Stimulated activated CD4-positive, alpha-beta T cell treated with anti-CD3 and anti-CD28 coated beads, Interleukin-1b, Interleukin-23, amount 100 ng/mL, for 24 hours (primary cell): Measurements from ENCODE around the gene TIFAB.
A peak's percentile ranks its signal among the peaks of the same experiment; 100 is the strongest.

ENCODE experiments used
- DNase-seq, 4 experiments: peaks; one replicate each; pipeline ENCODE4 v3.0.0-alpha.2; 2020; ENCODE audit warnings: low read depth in 4 of 4, low spot score in 1 of 4

TIFAB gene

DNA sequence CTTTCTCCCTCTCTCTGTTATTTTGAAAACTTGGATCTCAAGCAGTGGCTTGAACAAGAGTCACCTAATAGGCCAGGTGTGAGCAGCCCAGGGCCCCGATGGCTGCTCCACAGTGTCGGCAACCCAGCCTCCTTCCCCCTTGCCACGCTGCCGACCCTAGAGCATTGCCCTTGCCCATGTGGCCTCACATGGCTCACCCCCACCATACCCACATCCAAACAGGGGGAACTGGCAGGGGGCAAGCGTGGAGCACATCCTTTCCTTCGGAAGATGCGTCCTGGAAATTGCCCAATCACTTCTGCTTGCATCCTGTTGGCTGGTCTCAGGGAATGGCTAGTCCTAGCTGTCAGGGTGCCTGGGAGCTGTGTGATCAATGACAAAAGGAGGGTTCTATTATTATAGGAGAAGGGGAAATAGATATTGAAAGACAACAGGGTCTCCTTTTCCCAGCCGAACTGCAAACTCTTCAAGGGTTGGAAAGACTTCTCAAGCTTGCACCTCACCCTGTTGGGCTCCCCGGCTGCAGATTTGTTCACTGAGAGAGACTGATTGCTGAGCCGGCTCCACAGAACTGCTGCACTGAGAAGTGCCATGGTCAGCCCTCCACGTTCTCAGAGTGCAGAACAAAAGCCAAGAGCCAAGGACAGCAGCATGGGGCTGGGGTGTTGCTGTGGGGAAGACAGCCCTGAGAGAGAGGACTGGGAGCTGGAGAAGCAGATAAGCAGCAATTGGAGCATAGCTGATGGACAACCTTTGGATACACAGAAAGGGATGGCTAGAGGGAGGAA lies 8.3 kb upstream of the TIFAB start:
- DNase-seq: no peak

GRCh38 chr5:135458921-135459331 lies 6.8 kb upstream of the TIFAB start:
- no peak for DNase-seq

DNA sequence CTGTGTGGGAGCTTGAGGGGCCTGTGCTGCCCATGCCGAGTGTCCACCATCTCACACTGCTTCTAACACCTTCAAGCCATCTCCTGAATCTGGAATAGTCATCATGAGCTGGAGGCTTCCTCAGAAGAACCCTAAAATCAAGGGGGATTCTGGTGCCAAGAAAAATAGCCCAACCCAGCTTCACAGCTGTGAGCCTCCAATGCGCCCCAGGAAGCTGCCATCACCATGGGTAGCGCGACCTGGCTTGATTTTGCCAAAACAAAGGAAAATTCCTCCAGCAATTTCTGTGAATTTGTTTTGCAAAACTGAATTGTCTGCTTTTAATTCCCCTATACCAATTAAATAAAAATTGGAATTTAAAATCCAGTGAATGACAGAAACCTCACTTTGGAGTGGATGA lies 6.2 kb upstream of the TIFAB start:
- DNase-seq: no peak

DNA sequence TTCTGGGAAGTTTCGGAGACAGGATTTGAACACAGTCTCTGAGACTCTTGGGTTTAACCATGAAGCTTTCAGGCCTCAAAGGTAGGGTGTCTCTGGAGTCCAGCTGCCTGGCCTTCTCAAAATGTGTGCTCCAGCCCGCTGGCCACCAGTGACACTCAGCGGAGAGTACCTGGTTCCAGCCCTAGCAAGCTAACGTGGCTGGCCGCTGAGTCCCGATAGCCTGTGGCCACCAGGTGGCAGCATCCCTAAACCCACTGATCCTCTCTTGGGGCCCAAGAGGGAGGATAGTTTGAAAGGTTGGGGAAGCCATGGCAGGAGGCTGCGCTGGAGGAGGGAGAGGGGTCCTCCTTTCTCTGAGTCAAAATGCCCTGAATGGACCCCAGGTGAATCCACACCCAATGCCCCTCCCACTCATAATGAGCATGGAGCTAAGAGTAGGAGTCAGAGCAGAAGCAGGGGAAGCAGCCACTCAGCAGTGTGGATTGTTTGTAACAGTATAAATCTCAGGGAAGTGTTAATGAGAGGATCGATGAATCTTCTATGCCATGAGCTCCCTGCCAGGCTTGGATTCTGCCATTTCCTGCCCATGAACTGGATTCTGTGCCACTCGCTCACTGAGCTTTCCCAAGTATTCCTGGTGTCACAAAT lies 5.4 kb upstream of the TIFAB start:
- peak; percentile 21 to 32 (median 28) for DNase-seq

- DNase-seq: no peak
Measured at GRCh38 chr5:135456238-135457099, 4.3 kb upstream of the TIFAB start.

GRCh38 chr5:135455876-135456237 lies 3.7 kb upstream of the TIFAB start:
- DNase-seq: no peak

DNA sequence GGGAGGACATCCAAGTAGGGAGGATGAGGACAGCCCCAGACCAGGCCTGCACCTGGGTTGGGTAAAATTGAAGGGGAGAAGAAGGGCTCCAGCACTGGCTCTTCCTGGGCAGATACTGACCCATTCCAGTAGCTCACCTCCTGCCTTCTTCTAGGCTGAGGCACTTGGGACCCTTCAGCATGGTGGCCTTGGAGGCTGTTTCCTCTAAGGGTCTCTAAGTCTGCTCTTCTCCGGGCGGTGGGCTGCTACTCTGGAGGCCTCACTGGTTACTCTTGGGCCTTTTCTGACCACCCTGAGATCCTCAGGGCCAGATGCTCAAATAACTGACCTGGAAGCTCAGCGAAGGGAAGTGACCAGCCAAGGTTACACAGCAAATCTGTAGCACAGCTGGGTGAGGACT lies 2.8 kb upstream of the TIFAB start:
- DNase-seq: no peak

GRCh38 chr5:135453613-135454012 lies 1.5 kb upstream of the TIFAB start:
- no peak for DNase-seq

- DNase-seq: no peak
Measured at GRCh38 chr5:135451581-135452320, 400 bp downstream of the TIFAB start.

GRCh38 chr5:135450952-135451351 lies 1.2 kb downstream of the TIFAB start:
- no peak for DNase-seq

DNA sequence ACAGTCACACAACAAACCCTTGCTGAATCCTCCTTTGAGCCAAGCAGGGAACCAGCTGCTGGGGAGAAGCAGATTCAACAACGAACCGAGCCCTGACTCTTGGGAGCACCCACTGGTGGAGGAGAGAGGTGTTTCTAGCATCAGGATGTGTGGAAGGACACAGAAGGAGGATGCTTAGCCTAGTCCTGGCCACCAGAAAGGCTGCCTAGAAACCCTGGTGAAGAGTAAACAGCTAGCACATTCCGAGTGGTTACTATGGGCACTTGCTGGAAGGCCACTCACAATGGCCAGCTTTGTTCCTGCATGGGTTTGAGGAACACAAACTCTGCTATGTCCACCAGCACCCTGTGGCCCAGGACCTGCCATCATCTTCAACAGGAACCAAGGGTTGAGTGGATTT lies 1.8 kb downstream of the TIFAB start:
- DNase-seq: no peak

DNA sequence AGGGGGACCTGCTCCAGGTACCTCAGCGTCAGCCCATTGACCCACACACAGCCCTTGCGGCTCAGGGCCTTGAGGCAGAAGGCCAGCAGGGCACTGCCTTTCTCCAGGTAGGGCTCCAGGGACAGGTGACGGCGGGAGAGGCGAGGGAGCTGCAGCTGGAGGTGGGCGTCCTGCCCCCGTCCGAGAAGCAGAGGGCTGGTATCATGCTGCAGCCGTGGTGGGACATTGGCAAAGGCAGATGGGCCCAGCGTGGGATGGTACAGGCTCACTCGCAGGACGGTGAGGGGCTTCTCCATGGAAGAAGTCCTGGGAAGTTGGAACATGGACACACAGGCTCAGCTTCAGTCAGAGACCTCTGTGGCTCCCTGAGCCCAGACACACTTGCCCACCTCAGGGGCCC lies 2.5 kb downstream of the TIFAB start:
- no peak for DNase-seq

GRCh38 chr5:135448791-135449507 lies 3.2 kb downstream of the TIFAB start:
- no peak for DNase-seq

DNA sequence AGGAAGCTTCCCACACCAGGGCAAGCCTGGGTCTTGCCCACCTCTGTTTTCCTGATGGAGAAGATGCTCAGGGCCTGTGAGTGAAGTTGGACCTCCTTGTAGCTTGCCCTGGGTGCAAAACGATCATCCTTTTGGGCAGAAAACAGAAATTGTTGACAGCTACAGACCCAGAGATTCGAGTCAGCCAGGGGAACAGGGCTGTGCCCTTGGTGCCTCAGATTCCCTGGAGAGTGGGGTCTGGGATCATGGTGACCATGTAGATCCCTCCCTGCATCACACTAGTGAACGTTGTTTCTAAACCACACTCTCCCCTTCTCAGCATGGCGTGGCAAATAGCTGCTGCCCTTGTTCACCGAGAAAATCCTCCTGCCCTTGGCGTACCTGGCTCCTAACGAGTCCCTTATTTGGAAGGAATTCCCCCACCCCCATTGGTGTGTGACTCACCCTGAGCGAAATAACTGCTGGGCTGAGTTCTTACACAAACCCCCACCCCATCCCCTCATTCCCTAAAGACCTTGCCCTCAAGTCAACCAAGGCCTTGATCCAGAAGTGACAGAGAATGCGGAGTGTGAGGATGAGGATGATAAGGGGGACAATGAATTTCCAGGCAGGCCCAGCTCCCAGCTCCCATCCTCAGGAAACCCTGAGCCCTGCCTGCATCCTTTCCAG lies 3.9 kb downstream of the TIFAB start:
- no peak for DNase-seq

- no peak for DNase-seq
Measured at GRCh38 chr5:135447298-135447929, 4.7 kb downstream of the TIFAB start, which contains the start of gene DCANP1. TSS of gene DCANP1 (minus strand) at chr5:135447348. CDS start at chr5:135447108, 240 bp downstream.

- DNase-seq: no peak
Measured at GRCh38 chr5:135446615-135447014, 5.5 kb downstream of the TIFAB start.

DNA sequence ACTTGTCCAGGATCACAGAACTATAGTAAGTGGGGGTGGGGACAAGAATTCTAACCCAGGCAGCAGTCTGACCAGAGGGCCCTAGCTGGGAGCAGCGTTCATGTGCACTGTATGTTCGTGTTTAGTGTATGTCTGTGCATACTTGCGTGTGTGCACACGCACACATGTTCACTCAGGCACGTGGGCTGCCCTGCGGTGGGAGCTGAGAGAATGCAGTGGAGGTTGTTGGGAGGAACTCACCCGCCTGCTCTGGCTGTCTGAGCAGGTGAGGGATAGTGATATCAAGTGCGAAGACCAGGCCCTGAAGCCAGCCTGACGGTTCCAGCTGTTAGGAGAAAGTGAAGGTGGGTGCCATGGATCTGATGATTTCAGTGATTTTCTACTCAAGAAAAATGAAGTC lies 5.9 kb downstream of the TIFAB start:
- DNase-seq: no peak

GRCh38 chr5:135445306-135445985 lies 6.7 kb downstream of the TIFAB start:
- DNase-seq: no peak

GRCh38 chr5:135444881-135445280 lies 7.3 kb downstream of the TIFAB start:
- no peak for DNase-seq
